K562 treated with DMSO at 1 percent for 12 hours (cell line): Measurements from ENCODE around the gene LATS2. TPM values are rescaled to one million over a fixed set of nuclear protein-coding genes. Genes with fewer than 3 reads are reported as not detected.

Experiments used
- total RNA-seq: library from RNA; unstranded; fragments of 300-600 nt; gene quantifications from 2 replicates; pipeline ENCODE4 v1.2.3, GENCODE V29; 2022; ENCODE audit not compliant: insufficient read depth

LATS2 gene
- total RNA-seq, result 0.35 and 2.6 TPM in 2 replicates

DNA sequence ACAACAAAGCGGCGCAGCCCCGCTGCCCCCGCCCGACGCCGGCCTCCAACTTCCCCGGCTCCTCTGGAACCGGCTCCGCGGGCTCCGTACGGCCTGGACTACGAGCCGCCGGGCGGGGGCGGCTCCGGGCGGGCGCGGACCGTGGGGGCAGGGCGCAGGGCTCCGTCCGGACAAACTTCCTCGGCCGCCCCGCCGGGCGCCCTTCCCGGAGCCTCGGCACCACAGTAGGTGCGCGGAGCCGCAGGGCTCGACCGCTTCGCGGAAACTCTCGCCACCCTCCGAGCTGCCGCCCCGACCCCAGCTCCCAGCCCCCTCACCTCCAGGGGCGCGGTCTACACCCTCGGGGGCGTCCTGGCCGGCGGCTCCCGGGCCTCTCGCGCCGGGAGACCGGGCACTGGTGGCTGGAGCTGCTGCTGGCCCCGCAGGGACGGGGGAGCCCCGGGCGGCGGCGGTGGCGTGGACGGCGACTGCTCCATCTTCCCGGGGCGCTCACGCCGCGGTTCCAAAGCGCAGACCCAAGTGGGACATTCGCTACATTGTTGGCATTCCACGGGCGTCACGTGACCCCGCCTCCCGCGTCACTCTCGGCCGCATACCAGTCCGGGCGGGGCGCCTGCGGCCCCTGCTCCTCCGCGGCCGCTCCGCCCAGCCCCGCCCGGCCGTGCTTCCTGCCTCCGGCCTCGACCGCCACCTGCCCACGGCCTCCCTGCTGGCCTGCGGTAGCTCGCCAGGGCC is at the start of gene LATS2:
LATS2 (minus strand) TSS at position 558 of the 735 bp plus-strand sequence. CDS start 15,560 bp downstream, outside the sequence.

Other genes with a start within 250 kb of the LATS2 start
- gene XPO4, start 158.8 kb downstream of the LATS2 start, total RNA-seq, result 1.2 and 5.7 TPM in 2 replicates
- 38.8 and 42.9 TPM in 2 replicates for gene SAP18, start 78.5 kb upstream of the LATS2 start, total RNA-seq
- 9.2 and 16.5 TPM in 2 replicates for gene SKA3, start 115.0 kb upstream of the LATS2 start, total RNA-seq
- gene MRPL57, start 115.1 kb upstream of the LATS2 start, total RNA-seq, result 10.5 and 13.8 TPM in 2 replicates